ENCODE data around the gene RETREG1.

Gene RETREG1

DNA sequence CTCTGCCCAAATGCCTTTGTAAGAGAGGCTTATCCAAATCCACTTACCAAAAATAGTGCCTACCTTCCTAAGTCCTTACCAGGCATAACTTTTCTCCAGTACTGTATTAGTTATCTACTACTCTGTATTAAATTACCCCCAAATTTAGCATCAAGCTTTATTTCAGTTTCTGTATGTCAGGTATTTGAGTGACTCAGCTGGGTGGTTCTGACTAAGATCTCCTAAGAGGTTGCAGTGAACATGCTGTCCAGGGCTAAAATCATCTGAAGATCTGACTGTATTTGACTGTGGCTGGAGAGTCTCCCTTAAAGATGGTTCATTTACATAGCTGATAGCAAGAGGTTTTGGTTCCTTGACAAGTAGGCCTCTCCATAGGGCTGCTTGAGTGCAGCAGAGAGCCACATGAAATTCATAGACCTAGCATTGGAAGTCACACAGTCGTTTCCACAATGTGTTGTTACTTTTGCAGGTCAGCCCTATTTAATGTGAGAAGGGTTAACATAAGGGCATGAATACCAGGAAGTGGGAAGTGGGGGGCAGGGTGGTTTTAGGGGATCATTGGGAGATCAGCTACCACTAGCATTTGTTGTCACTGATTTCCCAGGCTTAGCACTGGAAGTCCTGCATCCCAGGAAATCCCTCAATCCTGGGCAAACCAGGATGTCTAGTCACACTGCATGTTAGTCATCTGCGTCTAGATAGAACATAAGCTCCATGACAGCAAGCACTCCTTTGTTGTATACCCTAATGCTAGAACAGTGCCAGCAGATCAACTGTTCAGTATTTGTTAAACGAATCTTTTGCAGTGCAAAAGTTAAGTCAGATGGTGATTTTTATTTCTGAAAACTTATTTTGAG lies 149.2 kb downstream of the RETREG1 start:
- Histone ChIP-seq H3K79me2 (ENCODE audit: insufficient read depth, low read length) (peaks cover 49% of the 10 kb centered on the region), H3K27me3 (ENCODE audit: insufficient read depth, low read length, poor library complexity, severe bottlenecking) (no peaks in the 10 kb centered on the region), H3K9me2 (replicated peaks; ENCODE audit: low read depth, low read length) (no peaks in the 10 kb centered on the region), H3K36me3 (ENCODE audit: insufficient read depth, low read length) (peaks cover 4% of the 10 kb centered on the region; the same call in 1 of the 2 replicates), H3F3A (ENCODE audit: low read depth) (no peaks in the 10 kb centered on the region), H2AFZ (ENCODE audit: low read length) (no peak overlapping the region), H3K9ac (ENCODE audit: low read depth, low read length, poor library complexity, severe bottlenecking) (peak overlapping the region; percentile 87), H3K4me3 (ENCODE audit: low read length, poor library complexity, severe bottlenecking) (peak overlapping the region; percentile 83), H4K20me1 (ENCODE audit: insufficient read depth, low read length, poor library complexity, severe bottlenecking) (peaks cover 34% of the 10 kb centered on the region), H3K4me2 (ENCODE audit: low read depth, low read length, poor library complexity, severe bottlenecking) (peak overlapping the region; percentile 80), H3K4me1 (ENCODE audit: insufficient read depth, low read length, poor library complexity, severe bottlenecking) (peaks cover 46% of the 10 kb centered on the region), H3K9me3 (ENCODE audit: insufficient read depth, low read depth, low read length) (no peaks in the 10 kb centered on the region)
- no peak for TF ChIP-seq EZH2phosphoT487 (IDR thresholded peaks at IDR 0.05; ENCODE audit: borderline replicate concordance)
- TF ChIP-seq, protein P1, sequence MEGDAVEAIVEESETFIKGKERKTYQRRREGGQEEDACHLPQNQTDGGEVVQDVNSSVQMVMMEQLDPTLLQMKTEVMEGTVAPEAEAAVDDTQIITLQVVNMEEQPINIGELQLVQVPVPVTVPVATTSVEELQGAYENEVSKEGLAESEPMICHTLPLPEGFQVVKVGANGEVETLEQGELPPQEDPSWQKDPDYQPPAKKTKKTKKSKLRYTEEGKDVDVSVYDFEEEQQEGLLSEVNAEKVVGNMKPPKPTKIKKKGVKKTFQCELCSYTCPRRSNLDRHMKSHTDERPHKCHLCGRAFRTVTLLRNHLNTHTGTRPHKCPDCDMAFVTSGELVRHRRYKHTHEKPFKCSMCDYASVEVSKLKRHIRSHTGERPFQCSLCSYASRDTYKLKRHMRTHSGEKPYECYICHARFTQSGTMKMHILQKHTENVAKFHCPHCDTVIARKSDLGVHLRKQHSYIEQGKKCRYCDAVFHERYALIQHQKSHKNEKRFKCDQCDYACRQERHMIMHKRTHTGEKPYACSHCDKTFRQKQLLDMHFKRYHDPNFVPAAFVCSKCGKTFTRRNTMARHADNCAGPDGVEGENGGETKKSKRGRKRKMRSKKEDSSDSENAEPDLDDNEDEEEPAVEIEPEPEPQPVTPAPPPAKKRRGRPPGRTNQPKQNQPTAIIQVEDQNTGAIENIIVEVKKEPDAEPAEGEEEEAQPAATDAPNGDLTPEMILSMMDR (conservative IDR thresholded peaks at IDR 0.05; ENCODE audit: low read length) = no peak

DNA sequence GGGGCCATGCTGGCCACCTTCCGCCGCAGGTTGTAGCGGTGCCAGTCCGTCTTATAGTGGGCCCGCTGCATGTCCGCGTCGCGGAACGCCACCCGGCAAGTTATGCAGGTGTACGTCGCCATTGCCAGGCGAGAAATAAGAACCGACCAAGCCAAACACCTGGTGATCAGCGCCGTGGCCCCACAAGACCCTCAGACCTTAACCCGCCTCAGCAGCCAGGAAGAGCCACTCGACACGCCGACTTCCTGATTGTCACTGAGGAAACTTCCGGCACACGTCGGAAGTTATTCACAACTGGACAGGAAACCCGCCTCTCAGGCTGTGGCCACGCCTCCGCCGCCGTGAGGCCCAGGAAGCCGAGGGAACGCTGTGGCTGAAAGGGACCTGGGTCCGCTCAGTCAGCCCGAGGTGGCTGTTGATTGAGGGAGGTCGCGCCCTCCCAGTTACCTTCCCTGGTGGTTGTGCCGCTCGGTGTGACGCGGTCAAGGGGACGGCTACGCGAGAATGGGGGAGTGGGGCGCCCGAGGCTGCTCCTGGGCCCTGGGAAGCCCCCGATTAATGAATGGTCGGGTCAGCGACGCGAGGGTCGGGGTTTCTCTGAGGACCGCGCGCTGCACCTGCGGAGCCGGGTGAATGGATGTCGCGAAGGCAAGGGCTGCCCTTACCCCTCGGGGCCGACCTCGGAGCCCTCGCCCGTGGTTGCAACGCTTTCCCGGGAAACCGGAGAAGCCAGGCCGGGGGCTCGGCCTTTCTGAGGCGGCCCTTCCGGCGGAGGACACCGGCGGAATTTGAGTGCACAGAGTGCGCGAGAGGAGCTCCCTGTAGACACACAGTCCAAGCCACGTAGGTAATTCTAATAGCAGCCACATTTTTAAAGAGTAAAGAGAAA lies 151.0 kb downstream of the RETREG1 start, which contains the start of gene ZNF622:
ZNF622 (minus strand) TSS at position 257 of the 889 bp plus-strand sequence; CDS start at position 122, 135 bp downstream.
- Histone ChIP-seq H3K9me2 (replicated peaks; ENCODE audit: low read depth, low read length) (no peaks in the 10 kb centered on the region), H3K27me3 (ENCODE audit: insufficient read depth, low read length, poor library complexity, severe bottlenecking) (no peaks in the 10 kb centered on the region), H3K4me2 (ENCODE audit: low read depth, low read length, poor library complexity, severe bottlenecking) (peak within 1 kb of the TSS; percentile 98), H4K20me1 (ENCODE audit: insufficient read depth, low read length, poor library complexity, severe bottlenecking) (peaks cover 52% of the 10 kb centered on the region), H3K9ac (ENCODE audit: low read depth, low read length, poor library complexity, severe bottlenecking) (peak within 1 kb of the TSS; percentile 87), H3F3A (ENCODE audit: low read depth) (no peaks in the 10 kb centered on the region), H3K79me2 (ENCODE audit: insufficient read depth, low read length) (peaks cover 67% of the 10 kb centered on the region), H2AFZ (ENCODE audit: low read length) (peak within 1 kb of the TSS; percentile 88), H3K9me3 (ENCODE audit: insufficient read depth, low read depth, low read length) (no peaks in the 10 kb centered on the region), H3K36me3 (ENCODE audit: insufficient read depth, low read length) (peaks cover 22% of the 10 kb centered on the region; the same call in 1 of the 2 replicates), H3K4me3 (ENCODE audit: low read length, poor library complexity, severe bottlenecking) (peak within 1 kb of the TSS; percentile 83), H3K4me1 (ENCODE audit: insufficient read depth, low read length, poor library complexity, severe bottlenecking) (peaks cover 64% of the 10 kb centered on the region)
- TF ChIP-seq, protein P1 (conservative IDR thresholded peaks at IDR 0.05; ENCODE audit: low read length) = no peak

DNA sequence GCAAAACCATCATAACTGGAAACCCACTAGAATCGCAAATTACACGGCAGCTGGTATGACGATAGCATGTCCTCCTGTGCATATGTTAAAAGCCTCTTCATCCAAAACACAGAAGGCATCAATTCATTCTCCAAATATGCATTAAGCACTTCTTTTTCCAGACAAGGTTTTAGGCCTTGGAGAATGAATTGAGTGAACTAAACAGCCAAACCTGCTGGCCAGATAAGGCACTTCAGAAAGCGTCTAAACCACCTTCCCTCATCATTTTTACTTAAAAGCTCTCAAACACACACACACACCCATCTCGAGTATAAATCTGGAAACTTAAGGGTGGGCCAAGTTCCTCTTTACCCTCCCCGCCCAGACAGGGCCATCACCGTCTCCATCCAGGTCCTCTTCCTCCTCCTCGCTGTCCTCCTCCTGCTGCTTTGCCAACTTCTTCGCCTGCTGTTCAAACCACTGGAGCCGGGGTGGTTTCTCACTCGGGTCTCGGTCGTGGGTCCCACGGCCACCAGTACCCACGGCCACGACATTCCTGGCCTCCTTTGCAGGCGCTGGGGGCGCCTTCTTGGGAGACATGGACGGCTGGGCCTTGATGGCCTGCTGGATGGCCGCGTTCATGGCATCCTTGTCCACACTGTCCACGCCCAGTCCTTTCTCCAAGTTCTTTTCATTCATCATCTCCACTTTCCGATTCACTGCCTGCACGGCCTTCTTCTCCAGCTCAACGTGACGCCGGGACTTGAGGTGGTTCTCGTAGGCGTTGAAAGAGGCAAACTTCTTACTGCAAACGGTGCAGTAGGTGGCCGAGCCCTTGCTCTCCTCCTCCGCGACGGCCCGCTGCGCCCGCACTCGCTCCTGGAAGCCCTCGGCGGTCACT lies 151.9 kb downstream of the RETREG1 start:
- Histone ChIP-seq H3K9me2 (replicated peaks; ENCODE audit: low read depth, low read length) (no peaks in the 10 kb centered on the region), H3K4me1 (ENCODE audit: insufficient read depth, low read length, poor library complexity, severe bottlenecking) (peaks cover 72% of the 10 kb centered on the region), H3K4me2 (ENCODE audit: low read depth, low read length, poor library complexity, severe bottlenecking) (peak overlapping the region; percentile 98), H3K9me3 (ENCODE audit: insufficient read depth, low read depth, low read length) (no peaks in the 10 kb centered on the region), H3K4me3 (ENCODE audit: low read length, poor library complexity, severe bottlenecking) (peak overlapping the region; percentile 83), H4K20me1 (ENCODE audit: insufficient read depth, low read length, poor library complexity, severe bottlenecking) (peaks cover 61% of the 10 kb centered on the region), H3K27me3 (ENCODE audit: insufficient read depth, low read length, poor library complexity, severe bottlenecking) (no peaks in the 10 kb centered on the region), H3K9ac (ENCODE audit: low read depth, low read length, poor library complexity, severe bottlenecking) (peak overlapping the region; percentile 87), H2AFZ (ENCODE audit: low read length) (peak overlapping the region; percentile 88), H3K36me3 (ENCODE audit: insufficient read depth, low read length) (peaks cover 29% of the 10 kb centered on the region; the same call in 1 of the 2 replicates), H3K79me2 (ENCODE audit: insufficient read depth, low read length) (peaks cover 76% of the 10 kb centered on the region), H3F3A (ENCODE audit: low read depth) (no peaks in the 10 kb centered on the region)
- TF ChIP-seq EZH2phosphoT487 (IDR thresholded peaks at IDR 0.05; ENCODE audit: borderline replicate concordance) = no peak
- TF ChIP-seq, protein P1 (conservative IDR thresholded peaks at IDR 0.05; ENCODE audit: low read length) = peak; percentile 8; the same call in 1 of the 2 replicates
